CD8-positive, alpha-beta memory T cell (primary cell): ENCODE measurements around the gene SYNE1. TPM values are rescaled to one million over a fixed set of nuclear protein-coding genes. Genes with fewer than 3 reads are reported as not detected.

Experiments
- CTCF ChIA-PET: fragments of 350-600 bp; sonication (Branson Sonifier 250); formaldehyde crosslinking; loops from one replicate; lab custom pipeline; 2021; ENCODE audit warnings: antibody characterized with exemption; lab: Charles Lee
- POLR2A ChIA-PET: fragments of 350-600 bp; sonication (Branson Sonifier 250); formaldehyde crosslinking; loops from one replicate; lab custom pipeline; 2021; ENCODE audit warnings: antibody characterized with exemption; lab: Charles Lee
- DNase-seq, 5 donors: peaks; one replicate each; pipeline versions ENCODE4 v3.0.0 to v3.0.0-alpha.2; 2020 to 2022; ENCODE audit warnings: mixed read lengths in 1 of 5
- H3K27ac ChIP-seq: one replicate; pipeline ENCODE4 v1.7.0; 2013; ENCODE audit warnings: low read depth, mild to moderate bottlenecking, low read length, moderate library complexity
- H3K27me3 ChIP-seq: 2 replicates; pipeline ENCODE4 v1.7.0; 2013; ENCODE audit warnings: low read length, mild to moderate bottlenecking; ENCODE audit not compliant: insufficient read depth, poor library complexity, severe bottlenecking
- H3K36me3 ChIP-seq: 2 replicates; pipeline ENCODE4 v1.7.0; 2013; ENCODE audit warnings: mild to moderate bottlenecking, low read length, moderate library complexity; ENCODE audit not compliant: insufficient read depth
- H3K4me1 ChIP-seq: 2 replicates; pipeline ENCODE4 v1.7.0; 2013; ENCODE audit warnings: mild to moderate bottlenecking, low read length, moderate library complexity; ENCODE audit not compliant: insufficient read depth
- H3K4me3 ChIP-seq: 2 replicates; pipeline ENCODE4 v1.7.0; 2013; ENCODE audit warnings: mild to moderate bottlenecking, low read length
- H3K9me3 ChIP-seq: 2 replicates; pipeline ENCODE4 v1.7.0; 2013; ENCODE audit warnings: mild to moderate bottlenecking, low read length
- H3K27ac Mint-ChIP-seq, 8 donors: one replicate each; pipeline ENCODE4 v1.8.0; 2020 to 2021; ENCODE audit warnings: mixed read lengths in 8 of 8, mild to moderate bottlenecking in 6 of 8, inconsistent platforms in 3 of 8, moderate library complexity in 3 of 8
- H3K27me3 Mint-ChIP-seq, 2 donors: one replicate each; pipeline ENCODE4 v1.8.0; 2020 to 2021; ENCODE audit warnings: mixed read lengths in 2 of 2, mild to moderate bottlenecking in 1 of 2, moderate library complexity in 1 of 2
- H3K36me3 Mint-ChIP-seq, 3 donors: one replicate each; pipeline ENCODE4 v1.8.0; 2020 to 2021; ENCODE audit warnings: mixed read lengths in 3 of 3, inconsistent platforms in 1 of 3, mild to moderate bottlenecking in 1 of 3
- H3K4me1 Mint-ChIP-seq, 3 donors: one replicate each; pipeline ENCODE4 v1.8.0; 2020 to 2021; ENCODE audit warnings: mixed read lengths in 3 of 3, inconsistent platforms in 1 of 3, mild to moderate bottlenecking in 1 of 3
- H3K4me3 Mint-ChIP-seq, 7 donors: one replicate each; pipeline ENCODE4 v1.8.0; 2020 to 2021; ENCODE audit warnings: mixed read lengths in 7 of 7, mild to moderate bottlenecking in 6 of 7, moderate library complexity in 4 of 7, inconsistent platforms in 2 of 7
- H3K9me3 Mint-ChIP-seq, 5 donors: one replicate each; pipeline ENCODE4 v1.8.0; 2020 to 2022; ENCODE audit warnings: mixed read lengths in 5 of 5, mild to moderate bottlenecking in 3 of 5, moderate library complexity in 2 of 5, inconsistent platforms in 1 of 5
- polyA plus RNA-seq: library from polyadenylated mRNA; unstranded; fragments of 300-500 nt; fragmentation: Illumina TruSeq; gene quantifications from one replicate; pipeline ENCODE4 v1.2.3, GENCODE V29; 2021
- total RNA-seq, 2 experiments: library from RNA; stranded (reverse); gene quantifications; one replicate each; pipeline ENCODE4 v1.2.3, GENCODE V29; 2021

SYNE1 gene
- total and polyA plus RNA-seq, 3 experiments from 2014 or later = 41.0 to 79.0 (median 48.4) TPM

- POLR2A ChIA-PET = interaction anchor here (0.6 to 1.8 kb wide), 16 partner anchors 9 to 1978 kb away, joined by 3 to 15 read pairs (median 3); no protein-coding TSS in a partner anchor
- Histone ChIP-seq H3K9me3 (no peaks in the 10 kb centered on the region), H3K4me1 (peaks cover 57% of the 10 kb centered on the region), H3K27me3 (no peaks in the 10 kb centered on the region), H3K27ac (peak overlapping the region; percentile 80), H3K4me3 (peak overlapping the region; percentile 56), H3K36me3 (no peaks in the 10 kb centered on the region)
- Mint-ChIP-seq H3K4me3 (peak overlapping the region; percentile 86 to 96 (median 92)), H3K36me3 (peaks cover 13 to 63% (median 14%) of the 10 kb centered on the region in 3 donors), H3K4me1 (peaks cover 73 to 87% (median 73%) of the 10 kb centered on the region in 3 donors), H3K27me3 (no peaks in the 10 kb centered on the region), H3K27ac (peak overlapping the region; percentile 85 to 99 (median 98)), H3K9me3 (no peaks in the 10 kb centered on the region)
- CTCF ChIA-PET = interaction anchor here (0.7 to 2.3 kb wide), 10 partner anchors 8 to 49 kb away, joined by 3 to 13 read pairs (median 4); no protein-coding TSS in a partner anchor
- DNase-seq = peak in 3 of 5 donors; percentile 45 to 55 (median 49)
Observed at GRCh38 chr6:152184917-152185574, 452.1 kb downstream of the SYNE1 start.

GRCh38 chr6:152184573-152184916 is 452.6 kb downstream of the SYNE1 start:
- H3K36me3 Mint-ChIP-seq = peaks cover 14 to 60% (median 15%) of the 10 kb centered on the region in 3 donors
- no peak for DNase-seq
- H3K9me3 Mint-ChIP-seq = no peaks in the 10 kb centered on the region
- H3K36me3 ChIP-seq = no peaks in the 10 kb centered on the region
- peak overlapping the region; percentile 56 for H3K4me3 ChIP-seq
- H3K27ac ChIP-seq = peak overlapping the region; percentile 80
- H3K4me1 ChIP-seq = peaks cover 58% of the 10 kb centered on the region
- ChIA-PET CTCF (interaction anchor here (0.7 to 2.3 kb wide), 10 partner anchors 8 to 49 kb away, joined by 3 to 13 read pairs (median 4); no protein-coding TSS in a partner anchor), POLR2A (interaction anchor here (0.6 to 1.8 kb wide), 13 partner anchors 11 to 1978 kb away, joined by 3 to 15 read pairs (median 3); no protein-coding TSS in a partner anchor)
- H3K4me3 Mint-ChIP-seq = peak overlapping the region; percentile 86 to 96 (median 92)
- peaks cover 72 to 84% (median 72%) of the 10 kb centered on the region in 3 donors for H3K4me1 Mint-ChIP-seq
- no peaks in the 10 kb centered on the region for H3K27me3 Mint-ChIP-seq
- no peaks in the 10 kb centered on the region for H3K27me3 ChIP-seq
- no peaks in the 10 kb centered on the region for H3K9me3 ChIP-seq
- peak overlapping the region; percentile 85 to 99 (median 98) for H3K27ac Mint-ChIP-seq

- Histone ChIP-seq H3K9me3 (no peaks in the 10 kb centered on the region), H3K4me1 (peaks cover 40% of the 10 kb centered on the region), H3K36me3 (peaks cover 25% of the 10 kb centered on the region), H3K27me3 (no peaks in the 10 kb centered on the region), H3K4me3 (no peak overlapping the region), H3K27ac (no peak overlapping the region)
- peak overlapping the region; percentile 30 to 85 (median 80) for H3K27ac Mint-ChIP-seq
- peaks cover 16 to 71% (median 17%) of the 10 kb centered on the region in 3 donors for H3K36me3 Mint-ChIP-seq
- no peaks in the 10 kb centered on the region for H3K9me3 Mint-ChIP-seq
- H3K4me3 Mint-ChIP-seq = peak overlapping the region; percentile 0 to 71 (median 28)
- POLR2A ChIA-PET = no interaction called here
- no peaks in the 10 kb centered on the region for H3K27me3 Mint-ChIP-seq
- peaks cover 51 to 67% (median 58%) of the 10 kb centered on the region in 3 donors for H3K4me1 Mint-ChIP-seq
- CTCF ChIA-PET = no interaction called here
- no peak for DNase-seq
Observed at GRCh38 chr6:152180601-152181000, 456.6 kb downstream of the SYNE1 start.

- no peaks in the 10 kb centered on the region for H3K9me3 Mint-ChIP-seq
- Histone ChIP-seq H3K4me1 (peaks cover 46% of the 10 kb centered on the region), H3K27me3 (no peaks in the 10 kb centered on the region), H3K4me3 (no peak overlapping the region), H3K9me3 (no peaks in the 10 kb centered on the region), H3K36me3 (peaks cover 53% of the 10 kb centered on the region), H3K27ac (no peak overlapping the region)
- peaks cover 47 to 70% (median 64%) of the 10 kb centered on the region in 3 donors for H3K4me1 Mint-ChIP-seq
- H3K36me3 Mint-ChIP-seq = peaks cover 17 to 72% (median 30%) of the 10 kb centered on the region in 3 donors
- H3K27ac Mint-ChIP-seq = peak overlapping the region in 4 of 8 donors; percentile 34 to 66 (median 41)
- CTCF ChIA-PET = interaction anchor here (1.3 kb wide), 1 partner anchor 9 kb away, joined by 5 read pairs; no protein-coding TSS in a partner anchor
- POLR2A ChIA-PET = no interaction called here
- no peak for DNase-seq
- H3K27me3 Mint-ChIP-seq = no peaks in the 10 kb centered on the region
- H3K4me3 Mint-ChIP-seq = no peak overlapping the region
Observed at GRCh38 chr6:152176268-152176667, 460.9 kb downstream of the SYNE1 start.

GRCh38 chr6:152173957-152174356 is 463.2 kb downstream of the SYNE1 start:
- H3K4me1 Mint-ChIP-seq = peaks cover 45 to 69% (median 63%) of the 10 kb centered on the region in 3 donors
- H3K9me3 ChIP-seq = no peaks in the 10 kb centered on the region
- ChIA-PET POLR2A (interaction anchor here (0.7 to 0.9 kb wide), 2 partner anchors 9 to 11 kb away, joined by 3 read pairs; no protein-coding TSS in a partner anchor), CTCF (no interaction called here)
- H3K27ac ChIP-seq = no peak overlapping the region
- H3K27me3 ChIP-seq = no peaks in the 10 kb centered on the region
- peaks cover 21 to 71% (median 30%) of the 10 kb centered on the region in 3 donors for H3K36me3 Mint-ChIP-seq
- no peaks in the 10 kb centered on the region for H3K9me3 Mint-ChIP-seq
- no peaks in the 10 kb centered on the region for H3K27me3 Mint-ChIP-seq
- no peak for DNase-seq
- H3K27ac Mint-ChIP-seq = peak overlapping the region; percentile 20 to 91 (median 76)
- H3K36me3 ChIP-seq = peaks cover 55% of the 10 kb centered on the region
- H3K4me3 Mint-ChIP-seq = no peak overlapping the region
- no peak overlapping the region for H3K4me3 ChIP-seq
- H3K4me1 ChIP-seq = peaks cover 45% of the 10 kb centered on the region

- H3K36me3 Mint-ChIP-seq = peaks cover 25 to 70% (median 30%) of the 10 kb centered on the region in 3 donors
- no peaks in the 10 kb centered on the region for H3K27me3 ChIP-seq
- POLR2A ChIA-PET = interaction anchor here (0.9 kb wide), 1 partner anchor 11 kb away, joined by 3 read pairs; no protein-coding TSS in a partner anchor
- H3K4me3 ChIP-seq = no peak overlapping the region
- CTCF ChIA-PET = no interaction called here
- H3K36me3 ChIP-seq = peaks cover 52% of the 10 kb centered on the region
- H3K4me1 ChIP-seq = peaks cover 44% of the 10 kb centered on the region
- H3K9me3 Mint-ChIP-seq = no peaks in the 10 kb centered on the region
- no peaks in the 10 kb centered on the region for H3K9me3 ChIP-seq
- peak overlapping the region; percentile 20 to 91 (median 76) for H3K27ac Mint-ChIP-seq
- H3K4me3 Mint-ChIP-seq = peak overlapping the region in 3 of 7 donors; percentile 4 to 80 (median 25)
- DNase-seq = no peak
- no peak overlapping the region for H3K27ac ChIP-seq
- H3K27me3 Mint-ChIP-seq = no peaks in the 10 kb centered on the region
- peaks cover 48 to 69% (median 64%) of the 10 kb centered on the region in 3 donors for H3K4me1 Mint-ChIP-seq
Observed at GRCh38 chr6:152173321-152173720, 463.8 kb downstream of the SYNE1 start.

- peaks cover 58 to 75% (median 72%) of the 10 kb centered on the region in 3 donors for H3K4me1 Mint-ChIP-seq
Observed at GRCh38 chr6:152170702-152171667, 466.2 kb downstream of the SYNE1 start.

More at GRCh38 chr6:152170702-152171667, 466.2 kb downstream of the SYNE1 start:
- DNase-seq = peak in 4 of 5 donors; percentile 25 to 79 (median 48)
- H3K27me3 ChIP-seq = no peaks in the 10 kb centered on the region
- no peaks in the 10 kb centered on the region for H3K27me3 Mint-ChIP-seq
- peak overlapping the region; percentile 41 for H3K4me3 ChIP-seq
- H3K4me1 ChIP-seq = peaks cover 41% of the 10 kb centered on the region
- ChIA-PET CTCF (interaction anchor here (2.7 kb wide), 1 partner anchor 13 kb away, joined by 13 read pairs; no protein-coding TSS in a partner anchor), POLR2A (interaction anchor here (0.9 to 1.8 kb wide), 2 partner anchors 14 to 15 kb away, joined by 14 to 15 read pairs; no protein-coding TSS in a partner anchor)
- H3K4me3 Mint-ChIP-seq = peak overlapping the region; percentile 69 to 84 (median 76)
- no peaks in the 10 kb centered on the region for H3K9me3 Mint-ChIP-seq
- peak overlapping the region; percentile 73 for H3K27ac ChIP-seq
- H3K36me3 ChIP-seq = peaks cover 52% of the 10 kb centered on the region
- H3K27ac Mint-ChIP-seq = peak overlapping the region; percentile 94 to 99 (median 96)
- no peaks in the 10 kb centered on the region for H3K9me3 ChIP-seq
- peaks cover 28 to 75% (median 34%) of the 10 kb centered on the region in 3 donors for H3K36me3 Mint-ChIP-seq
